Epithelial cell of proximal tubule (primary cell): ENCODE results near the gene CPNE4. TPM values are rescaled to one million over a fixed set of nuclear protein-coding genes. Genes with fewer than 3 reads are reported as not detected.

ENCODE experiments used
- DNase-seq: peaks from one replicate; pipeline ENCODE4 v3.0.0-alpha.2; 2011; ENCODE audit warnings: low read depth
- H3K4me3 ChIP-seq: 2 replicates; pipeline ENCODE4 v1.5.1; 2011; ENCODE audit warnings: low read depth, mild to moderate bottlenecking, low read length
- CTCF ChIP-seq: conservative IDR thresholded peaks from 2 replicates; pipeline ENCODE4 v1.5.1; 2012; ENCODE audit warnings: low read depth, mild to moderate bottlenecking, low read length
- total RNA-seq: library from RNA; depleted of rRNA; stranded (reverse); fragments of >200 nt; gene quantifications from 2 replicates; pipeline ENCODE4 v1.2.3, GENCODE V29; 2015

Gene CPNE4
- total RNA-seq, 1 donor from 2014 or later, result 4.1 TPM

- DNase-seq, result no peak
- no peak for TF ChIP-seq CTCF
- no peak overlapping the region for H3K4me3 ChIP-seq
Observed at GRCh38 chr3:131729643-131730017, 305.2 kb downstream of the CPNE4 start.

DNA sequence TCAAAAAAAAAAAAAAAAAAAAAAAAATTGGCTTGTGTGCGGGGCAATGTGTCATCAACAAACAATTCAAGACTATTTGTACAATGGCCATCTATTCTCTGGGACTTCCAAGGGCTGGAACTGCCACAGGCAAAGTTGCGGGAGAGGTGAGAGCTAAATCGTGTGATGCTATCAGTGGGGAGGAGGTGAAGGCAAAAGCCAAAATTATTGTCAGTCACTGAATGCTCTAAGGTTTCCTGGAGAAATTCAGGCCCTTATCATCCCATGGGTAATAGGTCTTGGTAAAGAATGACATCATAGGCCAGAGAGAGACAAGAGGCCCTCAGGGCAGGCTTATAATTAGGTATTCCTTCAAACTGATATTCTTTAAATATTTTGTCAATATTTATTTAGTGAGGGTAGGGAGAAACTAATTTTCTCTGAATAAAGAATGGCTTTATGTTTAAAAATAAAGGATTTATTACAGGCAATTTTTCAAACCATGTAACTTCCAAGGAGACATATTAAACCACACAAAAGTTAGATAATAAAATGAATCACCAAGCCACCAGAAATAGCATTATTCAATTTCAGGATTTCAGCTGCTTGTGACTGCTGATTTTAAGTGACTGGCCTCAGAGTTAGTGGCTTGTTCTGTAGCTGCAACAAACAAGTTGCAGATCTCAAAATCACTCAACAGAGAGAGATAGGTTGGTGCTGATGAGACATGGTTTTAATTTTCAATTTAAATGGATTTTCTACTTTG is 305.7 kb downstream of the CPNE4 start:
- no peak for TF ChIP-seq CTCF
- DNase-seq, result no peak
- no peak overlapping the region for H3K4me3 ChIP-seq

- no peak for DNase-seq
- H3K4me3 ChIP-seq, result no peak overlapping the region
- TF ChIP-seq CTCF, result no peak
Observed at GRCh38 chr3:131725414-131725813, 309.4 kb downstream of the CPNE4 start.

- DNase-seq, result no peak
- TF ChIP-seq CTCF, result no peak
- H3K4me3 ChIP-seq, result no peak overlapping the region
Observed at GRCh38 chr3:131723343-131723742, 311.5 kb downstream of the CPNE4 start.

GRCh38 chr3:131717493-131717892 is 317.3 kb downstream of the CPNE4 start:
- no peak overlapping the region for H3K4me3 ChIP-seq
- no peak for DNase-seq
- no peak for TF ChIP-seq CTCF

DNA sequence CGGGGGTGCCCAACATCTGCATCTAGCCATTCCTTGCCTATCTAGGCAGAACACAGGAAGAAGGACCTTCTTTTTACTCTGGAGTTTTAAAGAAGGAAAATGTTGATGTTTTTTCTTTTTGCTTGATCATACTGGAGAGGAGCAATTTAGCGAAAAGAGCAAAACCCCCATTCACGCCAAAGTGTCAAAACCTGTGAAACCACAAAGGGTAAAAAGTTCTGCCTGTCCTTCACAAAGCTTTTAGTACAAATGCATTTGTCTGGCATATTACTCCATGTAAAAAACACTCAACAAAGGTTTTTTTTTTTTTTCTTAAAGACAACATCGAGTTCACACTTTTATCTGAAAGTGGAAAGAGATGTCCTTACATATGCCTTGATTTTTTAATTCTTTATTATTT is 317.9 kb downstream of the CPNE4 start:
- DNase-seq, result no peak
- TF ChIP-seq CTCF, result no peak
- no peak overlapping the region for H3K4me3 ChIP-seq

DNA sequence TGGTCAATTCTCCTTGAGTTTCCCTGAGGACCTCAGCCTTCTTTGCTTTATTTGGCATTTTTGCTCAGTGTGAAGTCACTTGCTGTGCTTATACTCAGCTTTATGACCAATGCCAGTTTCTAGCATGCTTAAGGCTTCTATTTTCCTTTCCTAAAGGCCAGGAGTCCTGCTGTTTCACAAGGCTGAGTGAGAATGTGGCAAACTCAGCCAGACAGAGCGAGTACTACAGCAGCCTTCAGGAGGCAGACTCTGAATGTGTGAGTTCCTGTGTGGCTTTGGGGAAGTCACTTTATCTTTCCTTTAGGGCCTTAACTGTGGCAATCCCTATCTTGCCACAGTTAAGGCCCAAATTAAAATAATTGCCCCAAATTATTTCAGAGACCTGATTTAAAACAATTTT is 318.8 kb downstream of the CPNE4 start:
- DNase-seq, result no peak
- TF ChIP-seq CTCF, result no peak
- no peak overlapping the region for H3K4me3 ChIP-seq
